Measurements from ENCODE around the gene MRPL27.

GRCh38 chr17:50358177-50358576, 14.8 kb downstream of the MRPL27 start:
- TF ChIP-seq CTCF (IDR thresholded peaks at IDR 0.05) (no peak), EZH2 (IDR thresholded peaks at IDR 0.05; ENCODE audit: borderline replicate concordance, insufficient read depth, low read depth, low read length, poor library complexity, severe bottlenecking) (no peak)

Measured in B cell (primary cell).